Sigmoid colon (tissue), 7 donors: ENCODE results near the gene PCSK2. TPM values are rescaled to one million over a fixed set of nuclear protein-coding genes. Genes with fewer than 3 reads are reported as not detected.

Experiments
- DNase-seq: peaks from one replicate; pipeline ENCODE4 v3.0.0-alpha.2; 2019
- H3K27ac ChIP-seq, 4 donors: fragments of 200-600 bp; sonication (generic); one replicate each; pipeline ENCODE4 v1.5.1; 2016 to 2019; ENCODE audit warnings: mild to moderate bottlenecking in 1 of 4
- H3K27me3 ChIP-seq, 3 donors: fragments of 200-600 bp; sonication (generic); one replicate each; pipeline ENCODE4 v1.5.1; 2019; ENCODE audit warnings: mild to moderate bottlenecking in 1 of 3
- H3K36me3 ChIP-seq, 4 donors: fragments of 200-600 bp; sonication (generic); one replicate each; pipeline ENCODE4 v1.5.1; 2016 to 2019
- H3K4me1 ChIP-seq, 4 donors: fragments of 200-600 bp; sonication (generic); one replicate each; pipeline ENCODE4 v1.5.1; 2017 to 2019
- H3K4me3 ChIP-seq, 4 donors: fragments of 200-600 bp; sonication (generic); one replicate each; pipeline ENCODE4 v1.5.1; 2017 to 2019; ENCODE audit warnings: mild to moderate bottlenecking in 2 of 4, moderate library complexity in 1 of 4
- H3K9me3 ChIP-seq, 4 donors: fragments of 200-600 bp in 3 of 4; sonication (generic) in 3 of 4; one replicate each; pipeline versions ENCODE4 v1.5.1 to v1.6.1; 2013 to 2019
- CTCF ChIP-seq, 4 experiments: fragments of 450-650 bp in 3 of 4; fragments of 200-600 bp in 1 of 4; IDR thresholded peaks; one replicate each; pipeline ENCODE4 v1.5.1; 2016 to 2019; ENCODE audit warnings: antibody characterized with exemption in 4 of 4, mild to moderate bottlenecking in 3 of 4, moderate library complexity in 2 of 4
- EP300 ChIP-seq, 4 donors: sonication (generic); formaldehyde crosslinking; IDR thresholded peaks; one replicate each; pipeline ENCODE4 v1.6.1; 2017; ENCODE audit warnings: antibody characterized with exemption in 4 of 4
- POLR2A ChIP-seq, 2 donors: fragments of 450-650 bp; IDR thresholded peaks; one replicate each; pipeline ENCODE4 v1.6.1; 2016; ENCODE audit warnings: antibody characterized with exemption in 2 of 2, mild to moderate bottlenecking in 2 of 2, moderate library complexity in 2 of 2
- POLR2AphosphoS5 ChIP-seq, 4 donors: sonication (generic); formaldehyde crosslinking; IDR thresholded peaks; one replicate each; pipeline ENCODE4 v1.6.1; 2017; ENCODE audit warnings: antibody characterized with exemption in 4 of 4
- WGBS, 2 donors: extraction: QIAGEN DNeasy Blood & Tissue Kit; methylation state at CpG; one replicate each; pipeline ENCODE4 v1.1.7; 2013; 5-methylcytosine and 5-hydroxymethylcytosine counted together
- intact Hi-C: fragments of 100-400 bp; cut with DNase I; formaldehyde crosslinking; loops from one replicate; pipeline ENCODE4 v1.15.1; 2023
- polyA plus RNA-seq, 3 donors: library from polyadenylated mRNA; stranded (reverse); fragments of 200-250 nt; gene quantifications; one replicate each; pipeline ENCODE4 v1.2.3, GENCODE V29; 2013
- total RNA-seq, 4 donors: library from RNA; depleted of rRNA; stranded (reverse); fragments of >200 nt; gene quantifications; one replicate each; pipeline ENCODE4 v1.1.0, GENCODE V29; 2016
- donor health status: healthy with polysubstance abuse.
- donor health status: Bipolar disorder and iron deficiency.
- donor health status: healthy.

PCSK2 gene
- total and polyA plus RNA-seq, 7 donors: 0.54 to 5.4 (median 2.4) TPM; not detected in 1

GRCh38 chr20:17505636-17506517 is 279.0 kb downstream of the PCSK2 start:
- H3K27ac ChIP-seq: peak overlapping the region; percentile 3 to 61 (median 32)
- DNase-seq: peak; percentile 65
- H3K4me1 ChIP-seq: peaks cover 0 to 10% (median 8%) of the 10 kb centered on the region in 4 donors
- WGBS, 2 donors: 74 to 79% methylated on average over 19 of the region's 19 CpGs
- H3K4me3 ChIP-seq: peak overlapping the region in 2 of 4 donors; percentile 53 to 54
- TF ChIP-seq POLR2A (IDR thresholded peaks at IDR 0.05) (no peak), POLR2AphosphoS5 (IDR thresholded peaks at IDR 0.05) (no peak), CTCF (IDR thresholded peaks at IDR 0.05) (no peak), EP300 (IDR thresholded peaks at IDR 0.05) (no peak)
- no peaks in the 10 kb centered on the region for H3K9me3 ChIP-seq
- intact Hi-C loops: loop anchor here (1.0 to 10.0 kb wide), 6 partner anchors 25 to 771 kb away; partner anchors contain the start of genes BFSP1, KAT14 and PET117
- no peaks in the 10 kb centered on the region for H3K36me3 ChIP-seq
- no peaks in the 10 kb centered on the region for H3K27me3 ChIP-seq

GRCh38 chr20:17507032-17507431 is 280.2 kb downstream of the PCSK2 start:
- H3K4me3 ChIP-seq: no peak overlapping the region
- H3K4me1 ChIP-seq: peaks cover 0 to 10% (median 8%) of the 10 kb centered on the region in 4 donors
- H3K9me3 ChIP-seq: no peaks in the 10 kb centered on the region
- intact Hi-C loops: loop anchor here (5.0 to 10.0 kb wide), 3 partner anchors 488 to 770 kb away; partner anchors contain the start of genes KAT14 and PET117
- H3K36me3 ChIP-seq: no peaks in the 10 kb centered on the region
- H3K27ac ChIP-seq: no peak overlapping the region
- no peak for TF ChIP-seq CTCF (IDR thresholded peaks at IDR 0.05)
- no peak for TF ChIP-seq EP300 (IDR thresholded peaks at IDR 0.05)
- TF ChIP-seq POLR2A (IDR thresholded peaks at IDR 0.05): no peak
- TF ChIP-seq POLR2AphosphoS5 (IDR thresholded peaks at IDR 0.05): no peak
- no peak for DNase-seq
- H3K27me3 ChIP-seq: no peaks in the 10 kb centered on the region
- WGBS, 2 donors: 80 to 92% methylated on average over 2 of the region's 2 CpGs

- H3K27me3 ChIP-seq: no peaks in the 10 kb centered on the region
- intact Hi-C loops: loop anchor here (5.0 to 10.0 kb wide), 3 partner anchors 487 to 770 kb away; partner anchors contain the start of genes KAT14 and PET117
- H3K4me3 ChIP-seq: no peak overlapping the region
- no peaks in the 10 kb centered on the region for H3K36me3 ChIP-seq
- TF ChIP-seq CTCF (IDR thresholded peaks at IDR 0.05) (no peak), POLR2AphosphoS5 (IDR thresholded peaks at IDR 0.05) (no peak), POLR2A (IDR thresholded peaks at IDR 0.05) (no peak)
- peak; percentile 20 for DNase-seq
- H3K27ac ChIP-seq: no peak overlapping the region
- peaks cover 0 to 10% (median 8%) of the 10 kb centered on the region in 4 donors for H3K4me1 ChIP-seq
- H3K9me3 ChIP-seq: no peaks in the 10 kb centered on the region
- WGBS, 2 donors: 92 to 93% methylated on average over 5 of the region's 5 CpGs
These were observed 280.7 kb downstream of the PCSK2 start for GRCh38 chr20:17507531-17507930.

- Histone ChIP-seq H3K36me3 (no peaks in the 10 kb centered on the region), H3K27ac (no peak overlapping the region), H3K27me3 (no peaks in the 10 kb centered on the region), H3K9me3 (no peaks in the 10 kb centered on the region), H3K4me3 (no peak overlapping the region), H3K4me1 (peaks cover 0 to 10% (median 8%) of the 10 kb centered on the region in 4 donors)
- TF ChIP-seq POLR2AphosphoS5 (IDR thresholded peaks at IDR 0.05): no peak
- no peak for TF ChIP-seq EP300 (IDR thresholded peaks at IDR 0.05)
- TF ChIP-seq CTCF (IDR thresholded peaks at IDR 0.05): no peak
- TF ChIP-seq POLR2A (IDR thresholded peaks at IDR 0.05): no peak
- intact Hi-C loops: loop anchor here (5.0 to 10.0 kb wide), 3 partner anchors 486 to 769 kb away; partner anchors contain the start of genes KAT14 and PET117
- WGBS, 2 donors: 90 to 96% methylated on average over 18 of the region's 18 CpGs
- peak; percentile 46 for DNase-seq
These were observed 281.9 kb downstream of the PCSK2 start for GRCh38 chr20:17508756-17509155.
